Coronary artery (tissue), 2 donors: ENCODE data around the gene SPTBN5.

Experiments used
- DNase-seq: peaks from one replicate; pipeline ENCODE4 v3.0.0-alpha.2; 2017; ENCODE audit warnings: low spot score
- H3K27ac ChIP-seq, 2 donors: fragments of 200-600 bp; sonication (generic); one replicate each; pipeline ENCODE4 v1.5.1; 2016 to 2019
- H3K4me3 ChIP-seq: fragments of 200-600 bp; sonication (generic); 2 replicates; pipeline ENCODE4 v1.5.1; 2016; ENCODE audit warnings: mild to moderate bottlenecking, moderate library complexity
- TF ChIP-seq, protein P1 (sequence below): fragments of 200-600 bp; sonication (generic); IDR thresholded peaks from one replicate; pipeline ENCODE4 v1.5.1; 2019; ENCODE audit warnings: antibody characterized with exemption

Gene SPTBN5

DNA sequence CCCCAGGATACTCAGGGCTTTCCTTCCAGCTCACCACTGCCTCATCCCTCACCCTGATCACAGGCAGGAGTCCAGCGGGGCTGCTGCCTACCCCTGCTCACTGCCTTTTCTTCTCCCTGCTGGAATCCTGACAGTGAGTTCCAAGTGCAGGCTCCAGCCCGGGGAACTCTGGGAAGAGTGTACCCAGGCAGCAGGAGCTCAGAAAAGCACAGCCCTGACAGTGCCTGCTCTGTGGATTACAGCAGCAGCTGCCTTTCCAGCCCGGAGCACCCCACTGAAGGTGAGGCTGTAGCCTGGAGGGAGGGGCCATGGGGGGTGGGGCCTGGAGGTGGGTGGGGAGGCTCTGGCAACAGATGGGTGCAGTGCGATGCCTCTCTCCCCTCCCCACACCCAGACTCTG is 72.0 kb downstream of the SPTBN5 start:
- Histone ChIP-seq H3K27ac (no peak overlapping the region), H3K4me3 (no peak overlapping the region)
- TF ChIP-seq, protein P1, sequence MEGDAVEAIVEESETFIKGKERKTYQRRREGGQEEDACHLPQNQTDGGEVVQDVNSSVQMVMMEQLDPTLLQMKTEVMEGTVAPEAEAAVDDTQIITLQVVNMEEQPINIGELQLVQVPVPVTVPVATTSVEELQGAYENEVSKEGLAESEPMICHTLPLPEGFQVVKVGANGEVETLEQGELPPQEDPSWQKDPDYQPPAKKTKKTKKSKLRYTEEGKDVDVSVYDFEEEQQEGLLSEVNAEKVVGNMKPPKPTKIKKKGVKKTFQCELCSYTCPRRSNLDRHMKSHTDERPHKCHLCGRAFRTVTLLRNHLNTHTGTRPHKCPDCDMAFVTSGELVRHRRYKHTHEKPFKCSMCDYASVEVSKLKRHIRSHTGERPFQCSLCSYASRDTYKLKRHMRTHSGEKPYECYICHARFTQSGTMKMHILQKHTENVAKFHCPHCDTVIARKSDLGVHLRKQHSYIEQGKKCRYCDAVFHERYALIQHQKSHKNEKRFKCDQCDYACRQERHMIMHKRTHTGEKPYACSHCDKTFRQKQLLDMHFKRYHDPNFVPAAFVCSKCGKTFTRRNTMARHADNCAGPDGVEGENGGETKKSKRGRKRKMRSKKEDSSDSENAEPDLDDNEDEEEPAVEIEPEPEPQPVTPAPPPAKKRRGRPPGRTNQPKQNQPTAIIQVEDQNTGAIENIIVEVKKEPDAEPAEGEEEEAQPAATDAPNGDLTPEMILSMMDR = no peak
- DNase-seq = no peak

DNA sequence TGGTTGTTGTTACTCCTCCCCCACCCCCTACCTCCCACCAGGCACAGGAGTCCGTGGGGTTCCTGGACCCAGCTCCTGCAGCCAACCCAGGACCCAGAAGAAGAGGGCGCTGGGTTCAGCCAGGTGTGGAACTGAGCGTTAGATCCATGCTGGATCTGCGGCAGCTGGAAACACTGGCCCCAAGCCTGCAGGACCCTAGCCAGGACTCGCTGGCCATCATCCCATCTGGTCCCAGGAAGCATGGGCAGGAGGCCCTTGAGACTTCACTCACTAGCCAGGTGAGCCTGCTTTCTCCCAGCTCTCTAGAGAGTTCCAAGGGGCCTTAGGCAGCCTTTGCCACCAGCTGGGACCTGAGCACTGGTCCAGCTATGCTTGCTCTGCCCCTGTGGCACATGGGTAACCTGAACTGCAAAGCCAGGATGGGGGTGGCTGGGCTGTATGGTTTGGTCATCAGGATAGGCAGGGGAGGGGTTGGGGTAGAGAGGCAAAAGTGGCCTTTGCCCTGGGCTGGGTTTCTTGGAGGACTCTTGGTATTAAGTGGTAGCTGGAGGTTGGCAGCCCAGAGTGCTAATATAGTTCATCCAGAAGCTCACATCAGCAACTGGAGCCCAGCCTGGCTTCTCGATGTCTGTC is 72.9 kb downstream of the SPTBN5 start:
- Histone ChIP-seq H3K27ac (no peak overlapping the region), H3K4me3 (no peak overlapping the region)
- TF ChIP-seq, protein P1 = no peak
- no peak for DNase-seq

DNA sequence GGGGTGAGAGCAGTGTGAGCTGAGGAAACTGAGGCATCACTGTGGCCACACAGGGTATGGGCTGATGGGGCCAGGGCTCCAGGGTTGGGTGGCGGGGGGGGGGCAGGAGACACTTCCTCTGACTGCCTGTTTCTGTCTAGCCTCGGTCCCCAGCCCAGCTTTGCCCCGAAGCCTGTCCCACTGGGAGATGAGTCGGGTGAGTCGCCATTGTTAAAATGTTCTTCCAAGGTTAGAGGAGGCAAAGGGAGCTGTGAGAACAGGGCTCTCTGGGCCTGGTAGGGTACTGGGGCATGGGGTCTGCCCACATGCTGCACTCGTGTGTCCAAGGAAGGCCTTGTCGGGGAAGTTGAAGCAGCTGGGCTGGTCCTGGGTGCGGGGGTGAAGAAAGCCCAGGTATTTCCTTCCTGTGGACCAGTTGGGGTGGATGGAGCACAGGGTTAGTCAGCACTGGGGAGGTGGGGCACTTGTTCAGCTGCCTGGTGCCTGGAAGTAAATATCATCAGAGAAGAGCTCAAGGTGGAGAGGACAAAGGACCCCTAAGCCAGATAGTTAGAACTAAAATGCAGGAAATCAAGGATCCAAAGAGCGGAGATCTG is 74.3 kb downstream of the SPTBN5 start:
- TF ChIP-seq, protein P1 = no peak
- no peak overlapping the region for H3K4me3 ChIP-seq
- H3K27ac ChIP-seq = no peak overlapping the region
- DNase-seq = no peak

DNA sequence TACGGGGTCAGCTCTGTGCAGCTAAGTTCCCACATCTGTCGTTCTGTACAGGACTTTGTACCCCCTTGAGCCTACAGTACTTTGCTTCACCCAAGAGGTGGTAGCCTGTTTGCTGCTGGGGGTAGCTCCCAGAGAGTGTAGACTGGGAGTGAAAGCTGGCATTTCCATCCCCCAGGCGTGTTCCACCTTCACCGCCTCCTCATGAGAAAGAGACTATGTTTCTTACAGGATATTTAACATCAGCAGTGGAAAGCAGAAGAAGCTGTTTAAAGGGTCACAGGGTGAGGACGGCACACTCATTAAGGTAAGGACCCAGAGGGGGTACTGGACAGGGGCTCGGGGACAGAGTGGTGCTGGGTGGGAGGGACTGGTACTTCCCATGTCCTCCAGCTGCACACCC is 76.1 kb downstream of the SPTBN5 start:
- TF ChIP-seq, protein P1 = no peak
- Histone ChIP-seq H3K4me3 (no peak overlapping the region), H3K27ac (no peak overlapping the region)
- no peak for DNase-seq

DNA sequence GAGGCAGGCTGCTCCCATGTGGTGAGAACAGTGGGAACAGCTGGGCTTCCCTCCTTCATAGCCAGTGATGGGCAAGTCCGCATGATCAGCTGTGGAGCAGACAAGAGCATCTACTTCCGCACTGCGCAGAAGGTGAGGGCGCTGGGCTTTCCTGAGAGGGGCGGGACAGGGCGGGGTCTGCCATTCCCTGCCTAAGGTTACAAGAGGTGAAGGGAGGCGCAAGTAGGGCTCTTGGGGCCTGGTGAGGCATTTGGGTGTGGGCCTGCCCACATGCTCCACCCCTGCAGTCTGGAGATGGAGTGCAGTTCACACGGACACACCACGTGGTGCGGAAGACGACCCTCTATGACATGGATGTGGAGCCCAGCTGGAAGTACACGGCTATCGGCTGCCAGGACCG is 76.5 kb downstream of the SPTBN5 start:
- DNase-seq = no peak

DNA sequence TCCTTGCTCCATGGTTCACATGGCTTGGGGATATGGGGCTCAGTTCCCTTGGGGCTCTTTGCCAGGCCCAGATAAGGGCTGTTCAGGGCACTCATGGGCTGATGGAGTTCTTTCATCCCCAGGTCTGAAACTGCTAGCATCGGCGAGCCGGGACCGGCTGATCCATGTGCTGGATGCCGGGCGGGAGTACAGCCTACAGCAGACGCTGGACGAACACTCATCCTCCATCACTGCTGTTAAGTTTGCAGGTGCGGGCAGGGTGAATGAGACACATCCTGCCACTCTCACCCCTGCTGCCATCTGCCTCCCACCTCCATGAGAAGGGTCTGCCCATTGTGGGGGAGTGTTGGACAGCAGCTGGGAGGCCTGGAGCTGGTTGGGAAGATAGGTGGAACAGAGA is 77.1 kb downstream of the SPTBN5 start:
- DNase-seq = no peak
- H3K27ac ChIP-seq = no peak overlapping the region
- no peak overlapping the region for H3K4me3 ChIP-seq
- TF ChIP-seq, protein P1 = no peak

More for the DNA sequence above, 76.5 kb downstream of the SPTBN5 start:
- TF ChIP-seq, protein P1 = no peak
- H3K27ac ChIP-seq = no peak overlapping the region
- no peak overlapping the region for H3K4me3 ChIP-seq

DNA sequence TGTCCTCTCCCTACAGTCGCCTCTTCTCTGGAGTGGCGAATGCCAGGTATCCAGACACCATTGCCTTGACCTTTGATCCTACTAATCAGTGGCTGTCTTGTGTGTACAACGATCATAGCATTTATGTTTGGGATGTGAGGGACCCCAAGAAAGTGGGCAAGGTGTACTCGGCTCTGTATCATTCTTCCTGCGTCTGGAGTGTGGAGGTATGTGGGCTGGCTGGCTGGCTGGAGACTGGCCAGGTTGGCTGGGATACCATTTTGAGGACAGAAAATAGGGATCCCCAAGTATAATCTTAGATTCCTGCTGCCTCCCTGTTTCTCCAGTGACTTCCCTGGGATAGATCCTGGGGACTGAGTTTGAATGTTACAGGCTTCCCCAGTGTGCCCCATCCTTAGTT is 79.3 kb downstream of the SPTBN5 start:
- Histone ChIP-seq H3K27ac (no peak overlapping the region), H3K4me3 (no peak overlapping the region)
- DNase-seq = no peak
- TF ChIP-seq, protein P1 = no peak
